IMR-90 (cell line): Measurements from ENCODE around the gene PTGDS. TPM values are rescaled to one million over a fixed set of nuclear protein-coding genes. Genes with fewer than 3 reads are reported as not detected.

Experiments
- ATAC-seq: fragments of 200-7000 bp; cut with Tn5 transposase; 2 replicates; pipeline ENCODE4 v1.9.1; 2020; ENCODE audit warnings: low read depth, mild to moderate bottlenecking, moderate library complexity
- BruUV-seq: library from RNA; stranded (reverse); fragments of 400-500 nt; replicated peaks from 2 replicates; lab custom pipeline; 2021; lab: Mats Ljungman, UMichigan
- CTCF ChIA-PET: fragments of 300-600 bp; formaldehyde crosslinking; extraction: SDS; loops from one replicate; lab custom pipeline; 2021; ENCODE audit warnings: antibody characterized with exemption; lab: Yijun Ruan, JAX
- POLR2A ChIA-PET: fragments of 300-600 bp; sonication (Branson Sonifier 250); formaldehyde crosslinking; loops from one replicate; lab custom pipeline; 2022; ENCODE audit warnings: antibody characterized with exemption; ENCODE audit not compliant: unreplicated experiment; lab: Charles Lee
- DNase-seq: peaks from one replicate; pipeline ENCODE4 v3.0.0; 2013
- H2AFZ ChIP-seq: replicated peaks from 2 replicates; pipeline ENCODE3; 2013; ENCODE audit warnings: low read length, mild to moderate bottlenecking; ENCODE audit not compliant: poor library complexity
- H2AK5ac ChIP-seq: 2 replicates; pipeline ENCODE4 v1.6.1; 2013; ENCODE audit warnings: low read depth, low read length, inconsistent platforms
- H2AK9ac ChIP-seq: replicated peaks from 2 replicates; pipeline ENCODE3; 2013; ENCODE audit warnings: mild to moderate bottlenecking, low read depth, low read length, moderate library complexity; ENCODE audit not compliant: poor library complexity
- H2BK120ac ChIP-seq: 2 replicates; pipeline ENCODE4 v1.6.1; 2013; ENCODE audit warnings: low read depth, low read length, inconsistent platforms
- H2BK15ac ChIP-seq: 3 replicates; pipeline ENCODE4 v1.6.1; 2013; ENCODE audit warnings: low read depth, low read length, inconsistent platforms
- H2BK20ac ChIP-seq: 2 replicates; pipeline ENCODE4 v1.6.1; 2013; ENCODE audit warnings: low read depth, mild to moderate bottlenecking, inconsistent platforms, low read length, moderate library complexity
- H2BK5ac ChIP-seq: 2 replicates; pipeline ENCODE4 v1.6.1; 2013; ENCODE audit warnings: mild to moderate bottlenecking, low read depth, low read length, inconsistent platforms; ENCODE audit not compliant: poor library complexity, severe bottlenecking
- H3K14ac ChIP-seq: replicated peaks from 2 replicates; pipeline ENCODE4 v1.6.1; 2013; ENCODE audit warnings: low read depth, low read length, inconsistent platforms
- H3K18ac ChIP-seq: 2 replicates; pipeline ENCODE4 v1.6.1; 2013; ENCODE audit warnings: low read depth, low read length, control low read depth
- H3K23ac ChIP-seq: 2 replicates; pipeline ENCODE4 v1.6.1; 2013; ENCODE audit warnings: low read depth, low read length, inconsistent platforms
- H3K27ac ChIP-seq: 2 replicates; pipeline ENCODE4 v1.5.1; 2013; ENCODE audit warnings: mild to moderate bottlenecking, control low read depth, low read length; ENCODE audit not compliant: insufficient read depth
- H3K27me3 ChIP-seq: 2 replicates; pipeline ENCODE4 v1.6.1; 2013; ENCODE audit warnings: low read length; ENCODE audit not compliant: control insufficient read depth, insufficient read depth
- H3K36me3 ChIP-seq: 2 replicates; pipeline ENCODE4 v1.6.1; 2013; ENCODE audit warnings: low read length, mixed read lengths; ENCODE audit not compliant: control insufficient read depth, insufficient read depth
- H3K4ac ChIP-seq: 2 replicates; pipeline ENCODE4 v1.6.1; 2013; ENCODE audit warnings: low read depth, low read length, inconsistent platforms
- H3K4me1 ChIP-seq: 2 replicates; pipeline ENCODE4 v1.6.1; 2013; ENCODE audit warnings: low read length, mixed read lengths; ENCODE audit not compliant: control insufficient read depth, insufficient read depth
- H3K4me2 ChIP-seq: 2 replicates; pipeline ENCODE4 v1.6.1; 2013; ENCODE audit warnings: low read depth, mild to moderate bottlenecking, control low read depth, low read length, moderate library complexity
- H3K4me3 ChIP-seq: 2 replicates; pipeline ENCODE4 v1.5.1; 2013; ENCODE audit warnings: low read depth, mild to moderate bottlenecking, control low read depth, low read length, moderate library complexity; ENCODE audit not compliant: insufficient read depth
- H3K56ac ChIP-seq: 2 replicates; pipeline ENCODE4 v1.6.1; 2013; ENCODE audit warnings: low read length, inconsistent platforms; ENCODE audit not compliant: insufficient read depth; ENCODE audit errors: extremely low read depth
- H3K79me1 ChIP-seq, 2 experiments: 2 replicates each; pipeline ENCODE4 v1.6.1; 2013; ENCODE audit warnings: low read length in 2 of 2, inconsistent platforms in 1 of 2, low read depth in 1 of 2
- H3K9ac ChIP-seq: 2 replicates; pipeline ENCODE4 v1.6.1; 2013; ENCODE audit warnings: low read depth, low read length, control low read depth
- H3K9me1 ChIP-seq: 2 replicates; pipeline ENCODE4 v1.6.1; 2013; ENCODE audit warnings: low read length, inconsistent platforms; ENCODE audit not compliant: insufficient read depth
- H3K9me3 ChIP-seq: 2 replicates; pipeline ENCODE4 v1.6.1; 2013; ENCODE audit warnings: low read length; ENCODE audit not compliant: control insufficient read depth, insufficient read depth
- H4K20me1 ChIP-seq: 2 replicates; pipeline ENCODE4 v1.6.1; 2013; ENCODE audit warnings: low read length, inconsistent platforms; ENCODE audit not compliant: insufficient read depth
- H4K5ac ChIP-seq: 2 replicates; pipeline ENCODE4 v1.6.1; 2013; ENCODE audit warnings: mild to moderate bottlenecking, low read depth, low read length, control low read depth
- H4K8ac ChIP-seq, 2 experiments: 2 replicates each; pipeline ENCODE4 v1.6.1; 2013; ENCODE audit warnings: low read depth in 2 of 2, low read length in 2 of 2, control low read depth in 1 of 2, inconsistent platforms in 1 of 2
- H4K91ac ChIP-seq: 2 replicates; pipeline ENCODE4 v1.6.1; 2013; ENCODE audit warnings: low read depth, low read length, inconsistent platforms; ENCODE audit not compliant: insufficient read depth
- CEBPB ChIP-seq: IDR thresholded peaks from 2 replicates; pipeline ENCODE4 v1.6.1; 2012; ENCODE audit warnings: low read depth, low read length, improper control_type of control experiment
- FOS ChIP-seq: fragments of 150-350 bp; IDR thresholded peaks from 2 replicates; pipeline ENCODE4 v1.6.1; 2016; ENCODE audit warnings: low read depth, low read length
- MAZ ChIP-seq: IDR thresholded peaks from 2 replicates; pipeline ENCODE4 v1.6.1; 2012; ENCODE audit warnings: low read depth, mild to moderate bottlenecking, low read length, improper control_type of control experiment, moderate library complexity, borderline replicate concordance
- MXI1 ChIP-seq: IDR thresholded peaks from 2 replicates; pipeline ENCODE4 v1.6.1; 2012; ENCODE audit warnings: low read depth, mild to moderate bottlenecking, low read length, moderate library complexity, borderline replicate concordance
- POLR2A ChIP-seq: IDR thresholded peaks from 2 replicates; pipeline ENCODE4 v1.6.1; 2012; ENCODE audit warnings: mild to moderate bottlenecking, low read depth, low read length
- RCOR1 ChIP-seq: IDR thresholded peaks from 2 replicates; pipeline ENCODE4 v1.6.1; 2012; ENCODE audit warnings: mild to moderate bottlenecking, low read length, improper control_type of control experiment; ENCODE audit not compliant: insufficient replicate concordance
- RFX5 ChIP-seq: IDR thresholded peaks from 2 replicates; pipeline ENCODE4 v1.8.0; 2012; ENCODE audit warnings: low read depth, mild to moderate bottlenecking, low read length, moderate library complexity
- SMC3 ChIP-seq: fragments of 150-350 bp; IDR thresholded peaks from 2 replicates; pipeline ENCODE4 v1.6.1; 2016; ENCODE audit warnings: low read depth, mild to moderate bottlenecking, antibody characterized with exemption, low read length, moderate library complexity
- WGBS, 2 experiments: methylation state at CpG; one replicate each; pipeline versions ENCODE4 v1.1.5 to v1.1.7; 2013; ENCODE audit warnings: missing lambda C conversion rate in 2 of 2; ENCODE audit not compliant: insufficient read length in 1 of 2; ENCODE audit errors: extremely low coverage in 2 of 2; 5-methylcytosine and 5-hydroxymethylcytosine counted together
- dilution Hi-C: fragments of 300-500 bp; cut with HindIII; formaldehyde crosslinking; loops from one replicate; pipeline ENCODE4 v1.14.3; 2018; ENCODE audit warnings: low sequenced_read_pairs; ENCODE audit not compliant: unreplicated experiment
- in situ Hi-C: fragments of 300-500 bp; cut with MboI; formaldehyde crosslinking; loops from 3 replicates; pipeline ENCODE4 v1.14.3; 2019; ENCODE audit warnings: low sequenced_read_pairs, inconsistent platforms, mixed read lengths
- intact Hi-C: fragments of 100-400 bp; cut with micrococcal nuclease; formaldehyde crosslinking; loops from 2 replicates; pipeline ENCODE4 v1.10.0; 2022
- polyA plus RNA-seq, 3 experiments: library from polyadenylated mRNA; depleted of rRNA; stranded (reverse); fragments of >200 nt; gene quantifications; 2 replicates each; pipeline ENCODE4 v1.2.3, GENCODE V29; 2012; ENCODE audit warnings: low replicate concordance in 1 of 3
- total RNA-seq: library from RNA; depleted of rRNA; stranded (reverse); fragments of >200 nt; gene quantifications from 2 replicates; pipeline ENCODE4 v1.2.3, GENCODE V29; 2012
- TF ChIP-seq, protein P1 (sequence below): fragments of 150-350 bp; IDR thresholded peaks from 2 replicates; pipeline ENCODE4 v1.6.1; 2016; ENCODE audit warnings: low read depth, mild to moderate bottlenecking, low read length, moderate library complexity, borderline replicate concordance
- TF ChIP-seq, protein P2 (sequence below): fragments of 150-350 bp; IDR thresholded peaks from 2 replicates; pipeline ENCODE4 v1.6.1; 2017; ENCODE audit warnings: mild to moderate bottlenecking, antibody characterized with exemption, low read length, low read depth
- TF ChIP-seq, protein P3 (sequence below): conservative IDR thresholded peaks from 2 replicates; pipeline ENCODE4 v1.5.1; 2012; ENCODE audit warnings: mild to moderate bottlenecking, low read depth, low read length, improper control_type of control experiment

Gene PTGDS
- total and polyA plus RNA-seq, 2 of the 4 experiments (the other 2 are of a cell fraction), result 1.2 TPM; not detected in 1

DNA sequence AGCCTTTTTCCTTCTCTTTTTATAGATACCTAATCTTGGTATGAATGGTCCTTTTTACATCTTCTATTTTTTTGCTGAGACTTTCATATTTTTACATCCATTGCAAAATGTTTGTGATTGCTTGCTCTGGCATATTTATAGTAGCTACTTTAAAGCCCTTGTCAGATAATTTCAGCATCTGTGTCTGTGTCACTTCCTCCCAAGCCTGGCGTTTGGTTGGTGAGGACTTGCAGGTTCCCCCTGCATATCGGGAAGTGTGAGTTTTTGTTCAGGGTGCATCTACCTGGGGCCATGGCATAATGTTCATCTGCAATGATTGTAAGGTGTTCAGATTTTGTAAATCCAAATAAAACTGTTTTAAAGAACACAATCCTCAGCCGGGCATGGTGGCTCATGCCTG lies 41.7 kb upstream of the PTGDS start:
- Histone ChIP-seq H3K9ac (no peak overlapping the region), H2BK20ac (no peak overlapping the region), H3K4me2 (no peak overlapping the region), H4K91ac (no peak overlapping the region), H4K8ac (no peak overlapping the region), H3K56ac (no peak overlapping the region), H3K79me1 (peaks cover 13 to 29% of the 10 kb centered on the region in 2 experiments; a peak in 3 of 4 replicates), H2BK120ac (no peak overlapping the region), H3K4me3 (no peak overlapping the region), H2AK9ac (no peak overlapping the region), H2BK15ac (no peak overlapping the region), H3K9me1 (peaks cover 4% of the 10 kb centered on the region; the same call in 1 of the 2 replicates), H3K18ac (no peak overlapping the region), H2AFZ (no peak overlapping the region), H2BK5ac (no peak overlapping the region), H2AK5ac (no peak overlapping the region), H4K20me1 (peaks cover 7% of the 10 kb centered on the region), H3K27ac (no peak overlapping the region), H3K27me3 (no peaks in the 10 kb centered on the region), H3K9me3 (no peaks in the 10 kb centered on the region), H3K23ac (no peak overlapping the region), H4K5ac (no peak overlapping the region), H3K36me3 (peaks cover 24% of the 10 kb centered on the region), H3K14ac (no peak overlapping the region), H3K4ac (no peak overlapping the region), H3K4me1 (no peaks in the 10 kb centered on the region)
- dilution Hi-C loops, result no loop called here
- TF ChIP-seq POLR2A (no peak), CEBPB (no peak), SMC3 (no peak), RFX5 (no peak), MXI1 (no peak), RCOR1 (no peak), FOS (no peak), MAZ (no peak)
- TF ChIP-seq, protein P1, sequence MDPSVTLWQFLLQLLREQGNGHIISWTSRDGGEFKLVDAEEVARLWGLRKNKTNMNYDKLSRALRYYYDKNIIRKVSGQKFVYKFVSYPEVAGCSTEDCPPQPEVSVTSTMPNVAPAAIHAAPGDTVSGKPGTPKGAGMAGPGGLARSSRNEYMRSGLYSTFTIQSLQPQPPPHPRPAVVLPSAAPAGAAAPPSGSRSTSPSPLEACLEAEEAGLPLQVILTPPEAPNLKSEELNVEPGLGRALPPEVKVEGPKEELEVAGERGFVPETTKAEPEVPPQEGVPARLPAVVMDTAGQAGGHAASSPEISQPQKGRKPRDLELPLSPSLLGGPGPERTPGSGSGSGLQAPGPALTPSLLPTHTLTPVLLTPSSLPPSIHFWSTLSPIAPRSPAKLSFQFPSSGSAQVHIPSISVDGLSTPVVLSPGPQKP, result no peak
- TF ChIP-seq, protein P2, sequence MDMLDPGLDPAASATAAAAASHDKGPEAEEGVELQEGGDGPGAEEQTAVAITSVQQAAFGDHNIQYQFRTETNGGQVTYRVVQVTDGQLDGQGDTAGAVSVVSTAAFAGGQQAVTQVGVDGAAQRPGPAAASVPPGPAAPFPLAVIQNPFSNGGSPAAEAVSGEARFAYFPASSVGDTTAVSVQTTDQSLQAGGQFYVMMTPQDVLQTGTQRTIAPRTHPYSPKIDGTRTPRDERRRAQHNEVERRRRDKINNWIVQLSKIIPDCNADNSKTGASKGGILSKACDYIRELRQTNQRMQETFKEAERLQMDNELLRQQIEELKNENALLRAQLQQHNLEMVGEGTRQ, result no peak
- TF ChIP-seq, protein P3, sequence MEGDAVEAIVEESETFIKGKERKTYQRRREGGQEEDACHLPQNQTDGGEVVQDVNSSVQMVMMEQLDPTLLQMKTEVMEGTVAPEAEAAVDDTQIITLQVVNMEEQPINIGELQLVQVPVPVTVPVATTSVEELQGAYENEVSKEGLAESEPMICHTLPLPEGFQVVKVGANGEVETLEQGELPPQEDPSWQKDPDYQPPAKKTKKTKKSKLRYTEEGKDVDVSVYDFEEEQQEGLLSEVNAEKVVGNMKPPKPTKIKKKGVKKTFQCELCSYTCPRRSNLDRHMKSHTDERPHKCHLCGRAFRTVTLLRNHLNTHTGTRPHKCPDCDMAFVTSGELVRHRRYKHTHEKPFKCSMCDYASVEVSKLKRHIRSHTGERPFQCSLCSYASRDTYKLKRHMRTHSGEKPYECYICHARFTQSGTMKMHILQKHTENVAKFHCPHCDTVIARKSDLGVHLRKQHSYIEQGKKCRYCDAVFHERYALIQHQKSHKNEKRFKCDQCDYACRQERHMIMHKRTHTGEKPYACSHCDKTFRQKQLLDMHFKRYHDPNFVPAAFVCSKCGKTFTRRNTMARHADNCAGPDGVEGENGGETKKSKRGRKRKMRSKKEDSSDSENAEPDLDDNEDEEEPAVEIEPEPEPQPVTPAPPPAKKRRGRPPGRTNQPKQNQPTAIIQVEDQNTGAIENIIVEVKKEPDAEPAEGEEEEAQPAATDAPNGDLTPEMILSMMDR, result no peak
- ATAC-seq, result no peak
- in situ Hi-C loops, result no loop called here
- intact Hi-C loops, result no loop called here
- ChIA-PET CTCF (no interaction called here), POLR2A (no interaction called here)
- no CpG with 5 or more reads among the region's 3 CpGs for WGBS, 2 experiments
- no TSS peak for BruUV-seq
- no peak for DNase-seq
